Neural progenitor cell (in vitro differentiated cells): ENCODE data around the gene CDCA3. TPM values are rescaled to one million over a fixed set of nuclear protein-coding genes. Genes with fewer than 3 reads are reported as not detected.

Experiments used
- DNase-seq: peaks from one replicate; pipeline ENCODE4 v3.0.0-alpha.2; 2016; ENCODE audit warnings: low spot score
- H2AFZ ChIP-seq: fragments of 200-600 bp; sonication (generic); replicated peaks from 2 replicates; pipeline ENCODE4 v1.6.1; 2016; ENCODE audit warnings: antibody characterized with exemption
- H3F3A ChIP-seq: fragments of 200-600 bp; sonication (generic); 2 replicates; pipeline ENCODE4 v1.6.1; 2016; ENCODE audit warnings: antibody characterized with exemption, low read depth
- H3K27ac ChIP-seq: fragments of 200-600 bp; sonication (generic); 2 replicates; pipeline ENCODE4 v1.5.1; 2016; ENCODE audit warnings: mild to moderate bottlenecking
- H3K27me3 ChIP-seq: fragments of 200-600 bp; sonication (generic); 2 replicates; pipeline ENCODE4 v1.6.1; 2016; ENCODE audit warnings: mild to moderate bottlenecking, moderate library complexity
- H3K36me3 ChIP-seq: fragments of 200-600 bp; sonication (generic); 2 replicates; pipeline ENCODE4 v1.5.1; 2016
- H3K4me1 ChIP-seq: fragments of 200-600 bp; sonication (generic); 2 replicates; pipeline ENCODE4 v1.6.1; 2016; ENCODE audit warnings: mixed run types
- H3K4me2 ChIP-seq: fragments of 200-600 bp; sonication (generic); 2 replicates; pipeline ENCODE4 v1.6.1; 2016
- H3K4me3 ChIP-seq: fragments of 200-600 bp; sonication (generic); 2 replicates; pipeline ENCODE4 v1.5.1; 2016
- H3K79me2 ChIP-seq: fragments of 200-600 bp; sonication (generic); 2 replicates; pipeline ENCODE4 v1.6.1; 2016; ENCODE audit warnings: low read depth
- H3K9ac ChIP-seq: fragments of 200-600 bp; sonication (generic); 2 replicates; pipeline ENCODE4 v1.6.1; 2016
- H3K9me3 ChIP-seq: fragments of 200-600 bp; sonication (generic); 2 replicates; pipeline ENCODE4 v1.5.1; 2016; ENCODE audit warnings: low read depth
- H4K20me1 ChIP-seq: fragments of 200-600 bp; sonication (generic); 2 replicates; pipeline ENCODE4 v1.6.1; 2016; ENCODE audit warnings: low read depth
- H3K27ac Mint-ChIP-seq: 3 replicates; pipeline ENCODE4 v1.8.0; 2021; ENCODE audit warnings: mixed read lengths
- H3K27me3 Mint-ChIP-seq: 2 replicates; pipeline ENCODE4 v1.8.0; 2022; ENCODE audit warnings: low read depth, mild to moderate bottlenecking, inconsistent platforms, moderate library complexity, mixed read lengths; ENCODE audit not compliant: insufficient read depth
- H3K36me3 Mint-ChIP-seq: 3 replicates; pipeline ENCODE4 v1.8.0; 2021; ENCODE audit warnings: mixed read lengths
- H3K4me1 Mint-ChIP-seq: 3 replicates; pipeline ENCODE4 v1.8.0; 2021; ENCODE audit warnings: mixed read lengths
- H3K4me3 Mint-ChIP-seq: 3 replicates; pipeline ENCODE4 v1.8.0; 2021; ENCODE audit warnings: mild to moderate bottlenecking, moderate library complexity, mixed read lengths
- H3K9me3 Mint-ChIP-seq: 3 replicates; pipeline ENCODE4 v1.8.0; 2020; ENCODE audit warnings: mixed read lengths
- CTCF ChIP-seq: fragments of 200-600 bp; sonication (generic); IDR thresholded peaks from 2 replicates; pipeline ENCODE4 v1.5.1; 2017; ENCODE audit warnings: antibody characterized with exemption, mild to moderate bottlenecking
- EZH2 ChIP-seq: fragments of 200-600 bp; sonication (generic); IDR thresholded peaks from 2 replicates; pipeline ENCODE4 v1.6.1; 2017; ENCODE audit warnings: antibody characterized with exemption, mild to moderate bottlenecking, moderate library complexity
- EZH2phosphoT487 ChIP-seq: fragments of 200-600 bp; sonication (generic); IDR thresholded peaks from 2 replicates; pipeline ENCODE4 v1.6.1; 2017; ENCODE audit warnings: antibody characterized with exemption
- total RNA-seq: library from RNA; depleted of rRNA; stranded (reverse); fragments of >200 nt; gene quantifications from 2 replicates; pipeline ENCODE4 v1.2.3, GENCODE V29; 2015; ENCODE audit warnings: low replicate concordance

Gene CDCA3
- total RNA-seq, 1 donor from 2014 or later = 62.1 TPM

- Histone ChIP-seq H3K9me3 (no peaks in the 10 kb centered on the region), H3K9ac (no peak overlapping the region), H3K27ac (no peak overlapping the region), H3K27me3 (no peaks in the 10 kb centered on the region), H4K20me1 (peaks cover 72% of the 10 kb centered on the region), H3K4me3 (no peak overlapping the region), H3K4me1 (peaks cover 27% of the 10 kb centered on the region), H3K36me3 (peaks cover 4% of the 10 kb centered on the region), H3K79me2 (no peaks in the 10 kb centered on the region), H3K4me2 (no peak overlapping the region), H3F3A (peaks cover 61% of the 10 kb centered on the region), H2AFZ (no peak overlapping the region)
- no peak overlapping the region for H3K27ac Mint-ChIP-seq
- no peak for DNase-seq
- no peaks in the 10 kb centered on the region for H3K9me3 Mint-ChIP-seq
- H3K27me3 Mint-ChIP-seq = peaks cover 2% of the 10 kb centered on the region
- peaks cover 27% of the 10 kb centered on the region for H3K4me1 Mint-ChIP-seq
- TF ChIP-seq EZH2phosphoT487 (no peak), EZH2 (no peak), CTCF (no peak)
- H3K36me3 Mint-ChIP-seq = peaks cover 22% of the 10 kb centered on the region
- no peak overlapping the region for H3K4me3 Mint-ChIP-seq
Observed at GRCh38 chr12:6836851-6837250, 14.2 kb downstream of the CDCA3 start.

- Histone ChIP-seq H3K79me2 (peaks cover 16% of the 10 kb centered on the region), H3K27ac (no peak overlapping the region), H4K20me1 (peaks cover 67% of the 10 kb centered on the region), H3F3A (peaks cover 46% of the 10 kb centered on the region), H3K27me3 (no peaks in the 10 kb centered on the region), H3K4me1 (peaks cover 13% of the 10 kb centered on the region), H2AFZ (no peak overlapping the region), H3K9ac (no peak overlapping the region), H3K36me3 (peaks cover 6% of the 10 kb centered on the region), H3K9me3 (no peaks in the 10 kb centered on the region), H3K4me2 (no peak overlapping the region), H3K4me3 (no peak overlapping the region)
- DNase-seq = no peak
- H3K27ac Mint-ChIP-seq = no peak overlapping the region
- H3K9me3 Mint-ChIP-seq = no peaks in the 10 kb centered on the region
- peak overlapping the region; percentile 36 for H3K4me3 Mint-ChIP-seq
- TF ChIP-seq EZH2 = no peak
- no peak for TF ChIP-seq EZH2phosphoT487
- TF ChIP-seq CTCF = no peak
- H3K4me1 Mint-ChIP-seq = peaks cover 26% of the 10 kb centered on the region
- peaks cover 34% of the 10 kb centered on the region for H3K36me3 Mint-ChIP-seq
- peaks cover 2% of the 10 kb centered on the region for H3K27me3 Mint-ChIP-seq
Observed at GRCh38 chr12:6834873-6835272, 16.2 kb downstream of the CDCA3 start.

GRCh38 chr12:6834254-6834653 lies 16.8 kb downstream of the CDCA3 start:
- Mint-ChIP-seq H3K27ac (no peak overlapping the region), H3K9me3 (no peaks in the 10 kb centered on the region), H3K27me3 (peaks cover 4% of the 10 kb centered on the region), H3K36me3 (peaks cover 35% of the 10 kb centered on the region), H3K4me3 (no peak overlapping the region), H3K4me1 (peaks cover 23% of the 10 kb centered on the region)
- Histone ChIP-seq H3K27ac (no peak overlapping the region), H3K27me3 (no peaks in the 10 kb centered on the region), H3K4me3 (no peak overlapping the region), H3K36me3 (peaks cover 6% of the 10 kb centered on the region), H2AFZ (no peak overlapping the region), H3K9me3 (no peaks in the 10 kb centered on the region), H3K9ac (no peak overlapping the region), H3K4me2 (no peak overlapping the region), H3K4me1 (peaks cover 10% of the 10 kb centered on the region), H3F3A (peaks cover 40% of the 10 kb centered on the region), H3K79me2 (peaks cover 23% of the 10 kb centered on the region), H4K20me1 (peaks cover 66% of the 10 kb centered on the region)
- no peak for DNase-seq
- TF ChIP-seq CTCF = no peak
- no peak for TF ChIP-seq EZH2
- TF ChIP-seq EZH2phosphoT487 = no peak
